Measurements from ENCODE around the gene EXOC3L1.

DNA sequence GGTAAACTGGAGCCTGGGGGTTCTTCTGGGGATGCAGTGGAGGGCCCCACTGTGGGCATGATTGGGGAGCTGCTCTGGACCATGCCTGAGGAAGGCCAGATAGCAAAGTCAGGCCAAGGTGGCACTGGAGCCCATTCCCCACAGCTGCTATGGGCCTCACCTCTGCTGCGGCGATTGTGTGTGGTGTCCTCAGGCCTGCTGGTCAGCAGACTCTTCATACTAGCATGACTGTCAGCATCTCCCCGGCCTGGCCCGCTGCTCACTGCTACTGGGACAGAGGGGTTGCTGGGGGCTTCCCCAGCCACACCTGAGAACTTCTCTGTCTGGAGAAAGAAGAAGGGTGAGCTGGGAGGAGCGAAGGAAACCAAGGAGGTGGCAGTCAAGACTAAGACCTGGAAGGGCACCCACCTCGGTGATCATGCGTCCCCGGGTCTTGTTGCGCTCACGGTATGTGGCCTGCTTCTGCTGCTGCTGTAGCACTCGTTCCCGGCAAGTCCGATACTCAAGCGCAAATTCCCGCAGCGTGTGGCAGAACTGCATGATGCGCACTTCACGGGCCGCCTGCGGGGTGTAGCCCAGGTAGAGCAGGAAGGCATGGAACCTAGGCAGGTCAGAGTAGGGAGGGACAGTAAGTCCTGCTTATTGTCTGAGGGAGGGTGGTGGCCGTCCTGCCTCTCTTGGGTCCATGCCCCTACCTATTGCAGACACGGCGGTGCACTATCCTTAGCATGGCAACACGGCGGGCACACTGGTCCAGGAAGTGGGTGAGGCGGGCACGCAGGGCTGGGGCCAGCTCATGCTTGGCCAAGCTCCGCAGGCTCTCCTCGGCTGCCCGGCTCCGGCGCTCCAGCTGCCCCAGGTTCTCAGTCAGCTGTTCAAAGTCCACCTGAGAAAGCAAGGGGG is 40.2 kb upstream of the EXOC3L1 start:
- TF ChIP-seq, protein P1, sequence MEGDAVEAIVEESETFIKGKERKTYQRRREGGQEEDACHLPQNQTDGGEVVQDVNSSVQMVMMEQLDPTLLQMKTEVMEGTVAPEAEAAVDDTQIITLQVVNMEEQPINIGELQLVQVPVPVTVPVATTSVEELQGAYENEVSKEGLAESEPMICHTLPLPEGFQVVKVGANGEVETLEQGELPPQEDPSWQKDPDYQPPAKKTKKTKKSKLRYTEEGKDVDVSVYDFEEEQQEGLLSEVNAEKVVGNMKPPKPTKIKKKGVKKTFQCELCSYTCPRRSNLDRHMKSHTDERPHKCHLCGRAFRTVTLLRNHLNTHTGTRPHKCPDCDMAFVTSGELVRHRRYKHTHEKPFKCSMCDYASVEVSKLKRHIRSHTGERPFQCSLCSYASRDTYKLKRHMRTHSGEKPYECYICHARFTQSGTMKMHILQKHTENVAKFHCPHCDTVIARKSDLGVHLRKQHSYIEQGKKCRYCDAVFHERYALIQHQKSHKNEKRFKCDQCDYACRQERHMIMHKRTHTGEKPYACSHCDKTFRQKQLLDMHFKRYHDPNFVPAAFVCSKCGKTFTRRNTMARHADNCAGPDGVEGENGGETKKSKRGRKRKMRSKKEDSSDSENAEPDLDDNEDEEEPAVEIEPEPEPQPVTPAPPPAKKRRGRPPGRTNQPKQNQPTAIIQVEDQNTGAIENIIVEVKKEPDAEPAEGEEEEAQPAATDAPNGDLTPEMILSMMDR (IDR thresholded peaks at IDR 0.05), result no peak
- TF ChIP-seq POLR2A (IDR thresholded peaks at IDR 0.05), result no peak
